Suppressor macrophage treated with lipopolysaccharide for 1 hour (primary cell): ENCODE results near the gene CFAP45.

Experiments used
- DNase-seq, 3 donors: peaks; one replicate each; pipeline ENCODE4 v3.0.0-alpha.2; 2020 to 2022

CFAP45 gene

GRCh38 chr1:159900086-159900680, at the start of gene CFAP45:
TSS of gene CFAP45 (minus strand) at chr1:159900165. CDS start at chr1:159900098, 67 bp downstream.
- DNase-seq: peak; percentile 60 to 77 (median 60)

- DNase-seq: no peak
Observed at GRCh38 chr1:159949123-159949522, 49.2 kb upstream of the CFAP45 start.

DNA sequence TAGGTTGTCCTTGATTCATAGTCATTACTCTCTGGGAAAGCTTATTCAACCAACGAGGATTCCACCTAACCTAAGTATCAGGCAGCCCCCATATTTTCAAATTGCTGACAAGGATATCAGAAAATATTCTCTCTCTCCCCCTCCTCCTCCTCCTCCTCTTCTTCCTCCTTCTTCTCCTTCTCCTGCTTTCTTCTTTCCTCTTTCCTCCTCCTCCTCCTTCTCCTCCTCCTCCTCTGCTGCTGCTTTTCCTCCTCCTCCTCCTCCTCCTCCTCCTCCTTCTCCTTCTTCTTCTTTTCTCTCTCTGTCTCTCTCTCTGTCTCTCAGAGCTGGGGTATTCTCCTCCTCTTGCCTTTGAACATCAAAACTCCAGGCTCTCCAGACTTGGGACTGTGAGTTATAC, 48.0 kb upstream of the CFAP45 start:
- DNase-seq: no peak

- DNase-seq: no peak
Observed at GRCh38 chr1:159946242-159947187, 46.5 kb upstream of the CFAP45 start.

DNA sequence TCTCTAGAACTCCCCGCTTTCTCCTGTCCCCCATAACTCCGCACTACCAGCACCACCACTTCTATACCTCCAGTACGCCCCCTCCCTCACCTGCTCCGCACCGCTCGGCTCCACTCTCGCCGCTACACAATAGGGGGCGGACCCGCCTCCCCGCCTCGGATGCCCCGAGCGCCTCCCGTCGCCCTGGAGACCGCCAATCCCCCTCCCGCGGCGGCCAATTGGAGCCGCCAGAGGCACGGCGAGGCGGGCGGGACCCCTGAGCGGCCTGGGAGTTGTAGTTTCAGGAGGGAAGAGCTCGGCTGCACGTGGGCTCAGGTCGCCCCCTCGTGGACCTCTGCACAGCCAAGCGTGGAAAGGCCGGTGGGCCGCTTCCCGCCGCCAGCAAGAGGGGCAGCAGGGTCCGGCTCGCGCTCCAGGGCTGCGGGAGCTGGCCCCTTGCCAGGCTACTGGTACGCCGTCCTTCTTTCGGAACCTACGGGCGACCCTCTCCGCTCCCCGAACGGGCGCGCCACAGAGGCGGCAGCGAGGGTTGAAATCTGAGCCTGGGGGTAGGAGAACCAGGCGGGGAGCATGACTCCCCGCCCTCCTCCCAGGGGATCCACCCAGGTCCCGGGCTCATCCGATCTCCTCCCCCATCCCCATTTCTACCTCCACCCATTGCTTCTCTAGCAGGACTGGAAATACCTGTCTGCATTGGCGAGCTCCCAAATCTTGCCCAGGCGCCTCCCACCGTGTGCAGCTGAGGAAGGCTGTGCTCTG, 45.7 kb upstream of the CFAP45 start, which contains the start of gene IGSF9:
Gene IGSF9 (minus strand): TSS at position 131 of the 759 bp plus-strand sequence. CDS start 2,159 bp downstream, outside the sequence.
- DNase-seq: peak in 1 of 3 donors; percentile 46

DNA sequence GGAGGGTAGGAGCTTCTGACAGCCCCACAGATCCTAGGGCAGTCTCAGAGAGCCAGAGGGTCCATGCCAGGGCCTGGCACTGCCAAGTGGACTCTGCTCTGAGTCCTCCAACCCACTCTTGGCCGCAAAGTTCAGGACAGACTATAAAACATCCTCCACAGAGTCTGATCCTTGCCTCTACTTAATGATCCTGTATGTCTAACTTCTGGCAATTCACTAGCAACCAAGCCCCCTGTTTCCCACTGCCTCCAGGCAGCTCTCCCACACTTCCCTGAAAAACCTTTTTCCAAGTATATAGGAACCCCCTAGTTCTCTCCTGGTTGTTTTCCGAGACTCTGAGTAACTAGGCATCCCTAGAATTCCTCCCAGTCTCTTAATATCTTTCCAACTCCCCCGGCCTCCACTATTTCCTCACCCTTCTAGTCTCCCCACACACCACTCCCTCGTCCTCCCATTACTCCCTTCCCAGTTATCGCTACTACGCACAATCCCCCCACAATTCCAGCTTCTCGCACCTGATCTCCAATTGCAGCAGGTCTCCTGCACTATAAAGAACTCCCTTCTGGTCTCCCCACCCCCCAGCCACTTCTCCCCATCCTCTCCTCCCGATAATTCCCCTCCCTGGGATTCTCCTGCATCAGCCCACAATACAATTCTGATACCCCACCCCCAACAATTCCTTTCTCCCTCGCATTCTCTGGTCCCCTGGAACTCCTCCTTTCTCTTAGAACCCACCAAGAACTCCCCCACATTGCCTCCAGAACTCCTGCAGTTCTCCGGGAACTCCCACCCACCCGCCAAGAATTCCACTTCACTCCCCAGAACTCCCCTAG, 44.9 kb upstream of the CFAP45 start:
- no peak for DNase-seq

DNA sequence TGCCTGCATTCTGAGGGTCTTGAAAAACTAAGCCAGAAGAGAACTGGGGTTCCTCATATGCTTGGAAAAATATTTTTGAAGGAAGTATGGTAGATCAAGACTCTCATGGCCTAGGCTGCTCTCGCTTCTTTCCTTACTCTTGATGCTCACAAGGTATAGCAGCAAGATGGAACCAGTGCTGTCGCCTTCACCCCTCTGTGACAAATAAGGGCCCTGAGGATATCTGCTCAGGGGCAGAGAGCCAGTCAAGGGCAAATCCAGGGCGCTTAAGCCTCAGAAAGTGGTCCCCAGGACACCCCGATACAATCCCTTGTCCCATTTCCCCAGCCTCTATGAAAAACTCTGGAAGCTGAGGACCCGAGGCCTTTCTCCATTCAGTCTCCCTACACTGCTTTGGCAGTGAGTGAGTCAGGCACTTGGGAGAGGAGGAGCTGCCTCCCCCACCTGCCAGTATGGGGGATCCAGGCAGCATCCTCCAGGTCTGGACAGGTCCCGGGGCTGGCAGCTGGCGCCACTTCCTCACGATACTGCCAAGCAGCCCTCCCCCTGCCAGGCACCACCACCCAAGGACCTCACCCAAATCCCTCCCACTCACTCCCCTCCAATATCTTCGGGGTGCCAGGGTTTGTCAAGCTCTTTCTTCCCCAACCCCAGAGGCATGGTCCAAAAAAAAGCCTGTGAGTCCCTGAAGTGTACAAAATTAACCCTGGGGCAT, 44.1 kb upstream of the CFAP45 start:
- no peak for DNase-seq

DNA sequence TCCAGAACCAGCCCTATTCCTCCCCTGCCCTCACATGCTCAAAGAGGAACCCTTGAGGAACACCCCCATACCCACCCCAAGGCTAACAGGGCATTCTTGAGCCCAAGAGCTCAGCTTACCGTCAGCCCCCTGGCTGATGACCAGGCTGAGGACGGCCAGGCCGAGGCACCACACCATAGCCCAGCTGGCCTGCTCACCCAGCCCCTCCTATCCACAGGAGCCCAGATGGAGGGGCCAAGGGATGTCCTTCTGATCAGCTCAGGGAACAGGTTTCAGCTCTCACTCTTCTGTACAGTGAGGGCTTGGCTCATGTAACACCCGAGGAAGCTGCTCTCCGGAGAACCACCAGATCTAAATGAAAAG, 43.3 kb upstream of the CFAP45 start:
- DNase-seq: no peak

- DNase-seq: no peak
Observed at GRCh38 chr1:159942632-159943277, 42.8 kb upstream of the CFAP45 start.

GRCh38 chr1:159941591-159942560, 41.9 kb upstream of the CFAP45 start:
- no peak for DNase-seq

DNA sequence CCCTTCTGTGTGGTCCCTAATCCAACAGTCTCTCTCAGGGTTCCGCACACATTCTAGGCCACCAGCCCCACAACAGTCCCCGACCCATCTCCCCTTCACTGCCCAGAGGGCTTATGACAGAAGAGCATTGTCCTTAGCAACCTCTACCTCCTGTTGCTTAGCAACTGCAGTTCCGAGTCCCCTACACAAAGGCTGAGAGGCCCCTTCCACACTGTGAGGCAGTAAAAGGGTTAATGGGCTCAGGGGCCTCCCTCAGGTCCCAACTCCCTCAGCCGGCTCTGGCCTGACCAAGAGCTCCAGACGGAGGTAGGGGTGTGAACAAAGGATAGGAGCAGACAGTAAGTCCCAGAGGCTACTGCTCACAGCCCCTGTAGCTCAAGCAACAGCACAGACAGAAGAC, 41.2 kb upstream of the CFAP45 start:
- DNase-seq: no peak

GRCh38 chr1:159940006-159940620, 40.1 kb upstream of the CFAP45 start:
- DNase-seq: no peak

GRCh38 chr1:159939678-159940002, 39.7 kb upstream of the CFAP45 start:
- DNase-seq: no peak

DNA sequence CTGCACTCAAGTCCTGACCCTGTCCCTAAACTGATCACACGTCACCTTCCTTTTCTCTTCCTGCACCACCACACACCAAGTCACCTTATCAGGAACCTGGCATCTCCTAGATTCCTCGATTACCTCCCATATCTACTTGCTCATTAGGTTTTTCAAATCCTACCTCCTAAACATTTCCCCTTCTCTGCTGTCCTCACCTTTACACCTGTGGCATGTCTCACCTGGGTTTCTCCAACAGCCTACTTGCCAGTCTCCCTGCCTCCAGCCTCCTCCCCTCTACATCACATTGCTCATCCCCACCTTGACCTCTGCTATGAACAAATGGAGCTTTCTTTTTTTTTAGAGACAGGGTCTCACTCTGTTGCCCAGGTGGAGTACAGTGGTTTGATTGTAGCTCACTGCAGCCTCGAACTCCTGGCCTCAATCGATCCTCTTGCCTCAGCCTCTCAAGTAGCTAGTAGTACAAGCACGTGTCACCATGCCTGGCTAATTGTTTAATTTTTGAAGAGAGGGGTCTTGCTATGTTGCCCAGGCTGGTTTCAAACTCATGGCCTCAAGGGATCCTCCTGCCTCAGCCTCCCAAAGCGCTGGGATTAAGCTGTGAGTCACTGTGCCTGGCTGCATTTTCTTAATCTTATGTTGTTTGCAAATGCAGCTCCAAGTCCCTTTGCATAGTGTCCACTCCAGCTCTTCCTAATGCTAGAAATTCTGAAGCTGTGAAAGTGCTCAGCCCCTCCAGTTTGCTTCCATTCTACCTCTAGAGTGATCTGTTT, 39.1 kb upstream of the CFAP45 start:
- no peak for DNase-seq

GRCh38 chr1:159938211-159938852, 38.4 kb upstream of the CFAP45 start:
- peak in 1 of 3 donors; percentile 28 for DNase-seq

DNA sequence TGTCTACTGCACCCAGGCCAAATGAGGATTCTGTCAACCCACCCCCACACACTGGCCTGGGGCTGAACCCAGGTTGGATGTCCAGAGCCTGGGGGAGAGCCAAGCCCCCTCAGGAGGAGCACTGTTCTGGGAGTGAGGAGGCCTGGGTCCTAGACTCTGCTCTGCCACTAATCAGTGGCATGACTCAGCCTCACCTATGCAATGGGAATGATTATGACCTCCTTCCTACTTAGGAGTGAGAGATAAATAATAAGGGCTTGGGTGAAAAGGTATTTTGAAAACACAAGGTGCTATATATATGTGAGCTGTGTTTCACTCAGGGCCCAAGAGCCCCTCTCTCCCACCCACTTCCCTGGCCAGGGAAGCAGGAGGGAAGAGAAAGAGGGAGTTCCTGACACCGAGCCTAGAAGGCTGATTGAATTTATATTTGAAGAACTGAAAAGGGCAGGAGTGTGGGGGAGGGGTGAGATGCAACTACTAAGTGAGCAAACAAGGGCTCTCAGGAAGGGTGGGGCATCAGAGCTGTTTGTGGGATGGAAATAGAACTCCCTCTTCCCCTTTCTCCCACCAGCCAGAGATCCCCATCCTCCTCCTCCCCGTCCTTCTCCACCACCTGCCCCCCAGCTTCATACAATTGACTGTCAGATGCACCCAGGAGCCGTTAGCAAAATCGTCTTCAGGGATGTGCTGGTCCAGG, 37.2 kb upstream of the CFAP45 start:
- DNase-seq: peak; percentile 42 to 63 (median 43)

DNA sequence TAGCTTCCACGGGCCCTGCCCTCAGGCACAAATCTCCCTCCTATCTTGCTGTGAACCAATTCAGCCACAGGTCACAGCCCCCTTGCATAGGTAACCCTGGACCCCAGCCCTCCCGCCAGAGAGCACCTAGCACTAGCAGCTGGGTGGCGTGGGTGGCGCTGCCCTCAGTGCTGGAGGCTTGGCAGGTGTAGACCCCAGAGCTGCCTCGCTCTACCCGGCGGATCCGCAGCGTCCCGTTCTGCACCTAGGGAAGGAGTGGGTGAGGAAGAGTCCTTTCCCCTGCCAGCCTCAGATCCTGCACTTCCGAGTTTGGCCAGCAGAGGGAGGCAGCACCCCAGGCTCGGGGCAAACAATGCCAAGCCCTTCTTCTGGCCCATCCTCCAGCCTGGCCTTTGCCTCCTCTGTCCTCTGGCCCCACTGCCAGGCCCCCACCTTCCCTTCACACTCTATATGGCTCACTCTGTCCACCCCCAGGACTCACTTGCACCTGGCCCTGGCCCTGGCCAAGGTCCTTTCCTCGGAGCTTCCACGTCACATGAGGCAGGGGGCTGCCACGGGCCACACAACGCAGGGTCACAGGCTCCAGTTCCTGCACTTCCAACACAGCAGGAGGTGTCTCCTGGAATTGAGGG, 36.4 kb upstream of the CFAP45 start:
- peak; percentile 70 to 82 (median 81) for DNase-seq
